GM19324 (cell line): ENCODE data around the gene SLCO3A1.
A peak's percentile ranks its signal among the peaks of the same experiment; 100 is the strongest.

Source experiments
- ATAC-seq: cut with Tn5 transposase; IDR thresholded peaks from one replicate; pipeline ENCODE4 v1.9.1; 2021; ENCODE audit warnings: mild to moderate bottlenecking, moderate library complexity; ENCODE audit not compliant: unreplicated experiment, low FRiP score

The SLCO3A1 gene

DNA sequence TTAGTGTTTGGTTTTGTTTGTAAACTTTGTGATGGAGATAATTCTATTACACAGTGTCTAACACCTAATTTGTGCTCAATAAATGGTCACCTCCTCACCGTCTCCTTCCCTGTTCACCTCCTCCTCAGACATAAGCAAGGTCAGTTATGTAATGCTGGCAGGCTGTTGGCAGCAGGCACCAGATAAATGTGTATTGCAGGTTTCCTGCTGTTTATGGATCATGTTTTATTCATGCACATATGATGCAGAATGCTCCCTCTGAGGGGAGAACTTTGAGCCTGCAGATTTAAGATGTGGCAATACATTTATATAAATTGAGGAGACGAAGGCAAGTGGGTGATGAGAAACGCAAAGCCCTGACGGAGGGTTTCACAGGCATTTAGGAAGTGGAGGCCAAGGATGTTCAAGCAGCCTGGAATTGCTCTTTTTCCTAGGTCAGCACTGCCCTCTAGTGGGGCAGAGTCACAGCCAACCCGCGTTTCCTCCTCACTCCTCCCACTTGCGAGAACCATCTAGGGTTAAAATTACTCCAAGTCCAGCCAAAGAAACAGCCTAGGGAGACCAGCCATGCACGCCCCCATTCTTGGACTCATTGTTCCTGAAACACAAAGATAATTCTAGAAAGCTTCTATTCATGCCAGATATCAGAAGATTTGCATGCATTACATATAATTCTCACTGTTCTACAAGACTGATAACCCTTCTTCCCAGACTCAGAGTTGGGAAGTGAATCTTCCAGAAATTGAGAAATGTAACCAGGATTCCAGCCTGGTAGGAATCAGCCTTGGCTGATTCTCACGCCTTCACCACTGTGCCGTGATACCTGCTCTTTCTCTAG, 228.7 kb downstream of the SLCO3A1 start:
- no peak for ATAC-seq

DNA sequence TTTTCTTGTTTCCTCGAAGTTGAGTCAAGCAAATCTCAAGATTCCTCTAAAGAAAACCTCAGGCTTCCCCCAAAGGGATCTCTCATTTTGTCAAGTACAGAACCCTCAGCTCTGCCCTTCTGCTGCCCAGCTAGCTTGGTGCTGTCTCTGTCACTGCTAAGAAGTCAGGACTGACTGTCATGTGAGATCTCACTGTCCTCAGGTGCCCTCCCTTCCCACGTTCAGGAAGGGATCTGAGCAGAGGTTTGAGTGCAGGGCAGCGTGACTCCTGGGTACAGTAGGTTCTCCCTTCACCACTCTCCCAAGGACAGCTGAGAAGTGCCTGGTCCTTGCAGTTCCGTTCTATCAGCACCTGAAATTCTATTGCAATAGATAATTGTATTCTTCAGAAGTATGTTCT, 229.7 kb downstream of the SLCO3A1 start:
- no peak for ATAC-seq

DNA sequence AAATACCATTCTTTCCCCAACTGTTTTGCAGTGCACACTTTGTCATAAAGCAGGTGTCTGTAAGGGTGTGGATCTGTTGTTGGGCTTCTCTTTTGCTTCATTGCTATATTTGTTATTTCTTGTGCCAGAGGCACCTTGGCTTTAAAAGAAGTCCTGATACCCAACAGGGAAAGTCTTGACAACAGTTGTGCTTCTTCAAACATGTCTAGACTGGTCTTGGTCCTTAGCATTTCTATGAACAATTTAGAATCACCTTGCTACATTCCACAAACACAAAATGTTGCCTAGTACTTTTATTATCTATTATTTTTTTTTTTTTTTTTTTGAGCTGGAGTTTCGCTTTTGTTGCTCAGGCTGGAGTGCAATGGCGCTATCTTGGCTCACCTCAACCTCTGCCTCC, 233.7 kb downstream of the SLCO3A1 start:
- ATAC-seq: no peak

DNA sequence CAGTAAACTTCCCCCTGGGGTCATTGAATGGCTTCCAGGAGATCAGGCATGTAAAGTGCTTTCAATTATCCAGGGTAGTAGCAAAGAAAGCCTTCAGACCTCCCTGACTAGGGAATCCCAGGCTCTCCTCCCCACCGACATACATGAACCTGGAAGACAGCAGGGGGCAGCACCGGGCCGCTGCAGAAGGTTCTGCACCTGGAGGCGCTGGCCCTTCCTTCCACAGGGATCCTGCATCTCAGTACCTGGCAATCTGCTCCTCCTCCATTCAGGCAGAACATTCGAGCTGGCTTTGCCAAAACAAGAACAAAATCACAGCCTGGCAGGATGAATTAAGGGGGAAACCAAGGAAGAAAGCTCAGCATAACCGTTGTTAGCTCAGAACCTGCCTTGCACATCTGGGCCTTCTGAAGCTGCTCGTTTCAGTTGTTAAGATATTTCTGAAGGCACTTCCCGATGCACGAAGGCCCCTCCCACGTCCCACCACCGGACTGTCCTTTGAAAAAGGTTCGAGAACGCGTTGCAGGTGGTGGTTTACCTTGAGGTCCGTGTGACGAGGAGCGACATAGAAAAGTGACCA, 237.7 kb downstream of the SLCO3A1 start:
- no peak for ATAC-seq

DNA sequence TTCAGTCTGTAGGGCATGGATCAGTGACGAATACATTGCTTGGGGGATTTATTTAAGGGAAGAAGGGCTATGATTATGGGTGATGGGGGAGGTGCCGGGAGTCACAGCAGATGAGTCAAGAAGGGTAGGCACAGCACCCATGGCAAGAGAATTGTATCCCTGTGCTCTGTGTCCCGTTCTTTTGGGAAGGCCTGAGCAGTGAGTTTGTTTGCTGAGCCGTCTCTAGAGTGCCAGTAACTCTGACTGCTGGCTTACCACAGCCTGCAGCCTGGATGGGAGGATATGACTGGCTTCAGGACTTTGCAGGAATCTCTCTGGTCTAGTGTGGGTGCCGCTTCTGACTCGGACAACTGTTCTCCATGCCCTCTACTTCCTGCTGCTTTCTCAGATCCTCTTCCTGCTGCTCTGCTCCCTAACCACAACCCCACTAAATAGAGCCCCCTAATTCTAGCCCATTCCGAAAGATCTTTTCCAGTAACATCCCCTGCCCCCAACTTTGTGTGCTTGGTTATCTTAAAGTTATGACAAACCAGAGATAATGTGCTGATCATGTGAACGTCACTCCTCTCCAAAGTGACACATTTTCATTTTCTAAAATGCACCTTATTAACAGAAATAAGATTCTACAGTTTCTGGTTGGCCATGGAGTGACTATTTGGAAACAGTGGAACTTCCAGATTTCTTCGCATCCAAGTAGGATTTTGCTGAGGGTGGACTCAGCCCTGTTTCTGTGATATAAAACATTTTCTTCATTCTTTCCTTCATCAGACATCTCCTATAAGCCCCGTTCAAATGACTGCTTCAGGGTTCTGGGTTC, 239.0 kb downstream of the SLCO3A1 start:
- no peak for ATAC-seq

DNA sequence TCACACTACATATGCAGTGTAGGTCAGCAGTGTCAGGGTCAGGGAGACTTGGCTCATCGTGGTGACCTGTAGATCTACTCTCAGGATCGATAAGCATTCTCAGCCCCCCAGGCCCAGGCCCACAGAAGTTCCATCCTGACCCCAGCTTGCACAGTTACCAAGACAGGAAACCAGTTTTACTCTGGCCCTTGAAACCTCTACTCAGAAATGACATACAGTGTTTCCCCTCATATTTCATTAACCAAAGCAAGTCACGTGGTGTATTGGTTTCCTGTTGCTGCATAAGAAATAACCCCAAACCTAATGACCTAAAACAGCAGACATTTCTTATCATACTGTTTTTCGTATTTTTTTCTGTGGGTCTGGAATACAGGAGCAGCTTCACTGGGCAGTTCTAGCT, 242.2 kb downstream of the SLCO3A1 start:
- no peak for ATAC-seq

DNA sequence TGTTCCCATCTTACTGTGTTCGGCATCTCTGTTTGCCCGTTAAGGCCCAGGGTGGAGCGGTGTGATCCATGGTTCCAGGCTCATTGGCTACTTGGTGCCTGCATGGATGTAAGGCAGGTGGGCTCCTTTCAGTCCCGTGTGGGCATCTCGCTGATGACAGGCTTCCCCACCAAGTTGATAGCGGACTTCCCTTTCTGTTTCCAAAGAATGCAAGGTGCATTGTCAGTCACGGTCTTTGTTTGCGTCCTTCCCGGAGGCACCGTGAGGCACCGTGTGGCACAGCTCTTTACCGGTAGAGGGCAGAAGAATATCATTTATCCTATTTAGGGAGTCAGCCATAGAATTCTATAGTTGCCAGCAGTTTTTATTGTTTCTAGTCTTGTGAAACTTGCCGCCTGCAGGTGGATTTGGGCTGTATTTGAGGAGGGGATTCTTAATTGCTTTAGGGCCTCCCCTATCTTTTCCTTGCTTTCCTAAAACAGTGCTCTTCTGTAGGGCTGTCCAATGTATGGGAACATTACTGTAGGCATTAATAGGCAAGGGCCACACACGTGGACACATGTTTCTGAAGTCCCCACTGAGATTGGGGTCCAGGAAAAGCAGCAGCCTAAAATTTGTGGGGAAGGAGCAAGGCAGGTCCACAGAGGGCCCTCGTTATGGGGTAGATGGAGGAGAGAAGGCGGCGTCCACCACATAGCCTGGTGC, 244.1 kb downstream of the SLCO3A1 start:
- peak; percentile 55 for ATAC-seq

DNA sequence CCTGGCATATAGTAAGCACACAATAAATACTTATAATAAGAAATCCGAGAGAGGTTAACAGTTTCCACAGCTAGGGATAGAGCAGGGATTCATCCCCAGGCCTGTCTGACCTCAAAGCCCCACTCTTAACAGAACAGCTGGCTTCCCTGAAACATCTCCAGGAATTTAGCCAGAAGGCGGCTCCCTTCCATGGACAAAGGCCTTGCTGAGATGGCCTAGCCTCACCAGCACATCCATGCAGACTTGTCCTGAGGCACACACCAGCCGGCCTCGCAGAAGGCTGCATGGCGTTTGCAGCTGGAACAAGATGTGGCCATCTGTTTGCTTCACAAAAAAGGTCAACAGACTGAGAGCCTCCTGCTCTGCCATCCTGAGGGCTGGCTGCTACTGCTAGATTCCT, 245.4 kb downstream of the SLCO3A1 start:
- no peak for ATAC-seq

DNA sequence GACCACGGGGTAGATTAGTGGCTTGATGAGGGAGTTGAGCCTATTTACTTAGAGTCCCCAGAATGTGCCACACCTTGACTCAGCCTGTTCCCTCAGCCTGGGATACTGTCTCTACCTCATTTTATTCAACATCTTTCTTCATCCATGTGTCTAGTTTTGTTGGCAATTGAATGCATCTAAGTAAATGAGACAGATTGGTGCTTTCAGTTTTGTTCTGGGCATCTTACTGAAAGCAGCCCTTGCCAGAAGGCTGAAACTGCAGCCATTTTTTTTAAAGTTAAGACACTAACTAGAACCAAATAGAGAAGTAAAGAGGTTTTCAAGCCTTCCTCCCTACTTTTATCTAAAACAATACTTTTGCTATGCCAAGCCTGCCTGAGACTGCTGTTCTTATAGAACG, 246.8 kb downstream of the SLCO3A1 start:
- no peak for ATAC-seq

DNA sequence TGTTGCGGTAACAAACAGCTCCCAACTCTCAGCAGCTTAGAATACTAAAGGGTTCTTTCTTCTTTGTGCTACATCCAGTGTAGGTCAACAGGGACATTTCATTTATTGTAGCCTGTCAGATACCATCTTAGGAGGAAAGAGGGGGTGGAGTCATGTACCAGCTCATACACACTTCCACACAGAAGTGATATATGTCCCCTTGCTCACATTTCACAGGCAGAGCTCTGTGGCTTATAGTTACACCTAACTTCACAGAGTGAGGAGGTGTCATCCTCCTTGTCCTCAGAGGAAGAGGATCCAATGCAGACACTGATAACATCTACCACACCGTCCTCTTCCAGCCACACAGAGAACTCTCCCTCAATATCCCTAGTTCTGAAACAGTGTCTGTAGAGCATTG, 247.2 kb downstream of the SLCO3A1 start:
- ATAC-seq: no peak

DNA sequence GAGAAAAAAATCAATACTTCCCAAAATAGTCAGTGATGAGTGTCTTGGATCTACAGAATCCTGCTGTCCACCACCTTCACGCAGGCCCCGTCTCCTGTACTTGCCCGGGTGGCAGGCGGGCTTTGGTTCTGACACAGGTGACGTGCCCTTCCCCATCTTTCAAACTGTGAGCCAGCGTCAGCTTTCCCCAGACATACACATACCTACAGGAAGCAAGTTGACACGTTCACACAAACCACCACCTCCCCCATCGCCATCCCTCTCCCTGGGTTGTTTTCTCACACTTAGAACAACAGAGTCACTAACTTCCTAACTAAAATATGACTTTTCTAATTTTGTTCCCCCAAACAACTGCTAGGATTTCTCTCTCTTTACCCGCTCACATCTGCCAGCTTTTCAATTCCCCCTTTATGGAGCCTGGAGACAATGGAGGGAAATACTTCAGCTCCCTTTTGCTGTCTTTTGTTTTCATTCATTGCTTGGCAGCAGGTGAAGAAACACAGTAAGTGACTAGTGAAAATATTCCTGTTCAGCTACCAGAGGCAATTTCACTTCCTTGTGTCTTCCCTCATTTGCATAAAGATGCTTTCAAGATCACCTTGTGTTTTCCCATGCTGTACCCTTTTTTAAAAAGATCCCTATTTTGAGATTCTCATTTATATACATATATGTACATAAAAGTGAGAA, 248.3 kb downstream of the SLCO3A1 start:
- ATAC-seq: peak; percentile 34

DNA sequence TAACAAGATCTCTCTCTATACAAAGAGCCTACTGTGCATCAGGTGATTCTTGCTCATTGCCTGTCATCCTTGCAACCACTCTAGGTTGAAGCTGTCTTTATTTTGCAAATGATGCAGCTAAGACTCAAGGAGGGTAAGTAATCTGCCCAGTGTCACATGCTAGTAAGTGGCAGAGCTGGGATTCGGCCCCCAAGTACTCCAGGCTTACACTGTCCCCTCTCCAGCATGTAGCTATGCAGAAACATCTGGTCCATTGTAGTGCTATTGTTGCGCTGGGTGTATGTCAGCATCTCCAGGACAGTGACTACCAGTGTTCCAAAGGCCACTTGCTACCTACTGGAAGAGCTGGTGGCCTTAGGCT, 248.9 kb downstream of the SLCO3A1 start:
- ATAC-seq: peak; percentile 27

DNA sequence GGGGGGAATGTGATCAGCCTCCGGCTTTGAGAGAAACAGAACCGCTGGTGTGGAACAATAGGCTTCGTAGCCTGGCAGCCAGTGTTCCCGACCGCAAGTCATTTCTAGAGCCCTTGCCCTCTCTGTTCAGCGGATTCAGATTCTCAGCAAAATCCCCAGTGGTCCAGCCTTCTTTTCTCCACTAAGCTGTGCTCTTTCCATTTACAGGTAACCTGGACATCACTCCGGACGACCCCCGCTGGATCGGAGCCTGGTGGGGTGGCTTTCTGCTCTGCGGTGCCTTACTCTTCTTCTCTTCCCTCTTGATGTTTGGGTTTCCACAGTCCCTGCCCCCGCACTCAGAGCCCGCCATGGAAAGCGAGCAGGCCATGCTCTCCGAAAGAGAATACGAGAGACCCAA, 250.6 kb downstream of the SLCO3A1 start:
- no peak for ATAC-seq

DNA sequence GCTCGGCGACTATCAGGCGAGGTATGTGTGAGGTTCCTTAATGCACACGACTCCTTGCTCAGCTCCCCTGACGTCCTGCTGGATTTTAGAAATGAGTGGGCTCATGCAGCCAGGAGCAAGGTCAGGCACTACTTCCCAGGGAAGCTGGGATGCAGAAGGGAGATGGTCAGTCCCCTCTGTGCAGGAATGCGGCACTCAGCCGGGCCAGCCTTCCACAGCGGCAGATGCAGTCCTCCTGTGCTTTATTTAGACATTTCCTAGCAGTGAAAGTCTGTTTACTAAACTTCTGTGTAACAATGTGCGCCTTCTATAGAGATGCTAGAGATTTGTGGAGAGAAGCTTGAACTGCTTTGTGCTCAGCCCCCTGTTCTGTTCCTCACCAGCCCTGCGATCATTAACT, 252.1 kb downstream of the SLCO3A1 start:
- ATAC-seq: no peak

DNA sequence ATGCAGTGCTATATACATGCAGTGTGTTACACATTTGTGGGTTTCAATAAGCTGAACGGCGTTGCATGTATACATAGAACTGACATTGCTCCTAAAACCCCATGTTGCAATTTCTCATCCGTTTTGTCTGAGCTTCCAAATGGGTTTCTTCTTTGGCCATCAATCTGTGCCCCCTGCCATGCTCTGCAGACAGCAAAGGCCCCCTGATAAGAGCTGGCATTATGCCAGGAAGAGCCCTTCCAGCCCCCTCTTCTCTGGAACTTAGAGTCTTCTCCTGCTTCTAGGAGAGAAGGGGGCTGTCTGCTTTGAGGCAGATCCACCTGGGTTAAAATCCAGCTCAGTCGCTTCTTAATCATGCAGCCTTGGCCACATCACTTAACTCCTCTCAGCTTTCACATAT, 254.0 kb downstream of the SLCO3A1 start:
- ATAC-seq: no peak

DNA sequence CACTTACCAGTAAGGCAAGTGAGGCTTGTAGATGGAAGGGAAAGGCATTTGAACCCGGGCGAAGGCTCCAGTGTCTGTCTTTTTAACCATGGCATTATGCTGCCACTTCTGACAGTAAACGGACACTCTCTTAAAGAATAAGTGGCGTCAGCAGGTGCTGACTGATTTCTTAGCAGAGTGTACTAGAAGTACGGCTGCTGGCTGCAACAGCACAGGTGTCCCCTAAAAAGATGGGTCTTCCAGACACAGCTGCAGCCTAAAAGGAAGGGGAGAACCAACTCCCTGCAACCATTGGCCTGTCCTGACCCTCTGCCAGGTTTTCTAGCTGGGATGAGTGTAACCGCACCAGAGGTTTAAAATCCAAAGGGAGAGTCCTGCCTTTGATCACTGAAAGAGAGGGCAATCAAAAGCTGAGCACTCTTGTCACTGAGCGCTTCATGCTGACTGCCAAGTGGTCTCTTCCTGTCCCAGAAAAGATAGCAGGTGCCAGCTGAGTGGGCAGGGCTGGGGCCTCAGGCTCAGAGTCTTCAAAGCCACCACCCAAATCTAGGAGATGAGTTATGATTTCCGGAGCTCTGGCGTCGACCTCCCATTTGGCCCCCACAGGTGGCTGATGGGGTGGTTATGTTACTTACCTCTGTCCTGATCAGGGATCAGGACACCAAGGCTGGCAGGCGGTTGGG, 255.8 kb downstream of the SLCO3A1 start:
- no peak for ATAC-seq

DNA sequence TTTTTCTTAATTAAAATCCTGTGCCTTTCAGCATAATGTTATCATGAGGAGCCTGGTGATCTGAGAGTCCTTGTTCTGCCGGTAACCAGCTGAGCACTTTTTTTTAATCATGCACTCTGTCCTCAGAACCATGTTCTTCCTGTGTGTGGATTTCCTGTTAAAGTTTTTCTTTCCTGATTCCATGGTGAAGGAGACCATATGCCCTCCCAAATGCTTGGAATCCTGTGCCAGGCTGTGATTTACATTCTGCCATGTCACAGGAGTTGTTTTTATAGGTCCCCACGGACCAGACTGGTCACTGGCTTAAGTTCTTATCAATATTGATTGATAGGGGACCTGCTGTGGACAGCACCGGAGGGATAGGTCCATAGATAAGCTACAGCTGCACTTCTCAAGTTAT, 257.8 kb downstream of the SLCO3A1 start:
- no peak for ATAC-seq

DNA sequence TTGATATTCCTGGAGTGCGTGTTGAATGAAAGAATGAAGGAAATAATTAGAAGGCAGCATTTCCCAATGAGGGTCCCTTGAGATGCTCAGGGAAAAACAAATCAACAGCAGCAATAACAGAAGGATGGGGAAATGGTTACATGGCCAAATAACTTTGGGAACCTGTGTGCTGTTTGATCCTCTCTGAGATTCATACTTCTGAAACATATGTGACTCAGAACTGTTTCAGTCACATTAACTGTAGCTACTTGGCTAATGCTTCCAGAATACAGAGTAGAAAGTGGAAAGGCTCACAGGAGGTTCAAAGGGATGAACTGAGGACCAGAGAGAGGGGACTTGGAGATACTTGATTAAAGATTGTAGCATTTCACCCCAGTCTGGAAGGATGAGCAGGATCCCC, 258.2 kb downstream of the SLCO3A1 start:
- ATAC-seq: no peak

DNA sequence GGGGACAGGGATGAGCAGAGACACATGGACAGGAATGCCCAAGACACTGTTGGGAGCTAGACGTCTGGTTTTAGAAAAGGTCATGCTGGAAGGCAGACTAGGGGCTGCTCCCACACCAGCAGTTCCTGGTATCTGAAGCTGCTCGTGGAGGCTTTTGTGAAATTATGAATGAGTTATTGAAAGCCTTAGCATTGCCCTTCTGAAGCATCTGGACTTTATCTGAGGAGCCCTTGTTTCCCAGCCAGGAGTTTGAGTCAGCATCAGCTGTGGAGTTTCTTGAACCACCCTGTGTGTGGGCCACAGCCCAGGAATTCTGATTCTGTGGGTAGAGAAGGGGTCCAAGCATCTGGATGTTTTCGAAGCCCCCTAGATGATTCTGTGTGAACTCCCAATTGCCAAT, 258.7 kb downstream of the SLCO3A1 start:
- no peak for ATAC-seq

DNA sequence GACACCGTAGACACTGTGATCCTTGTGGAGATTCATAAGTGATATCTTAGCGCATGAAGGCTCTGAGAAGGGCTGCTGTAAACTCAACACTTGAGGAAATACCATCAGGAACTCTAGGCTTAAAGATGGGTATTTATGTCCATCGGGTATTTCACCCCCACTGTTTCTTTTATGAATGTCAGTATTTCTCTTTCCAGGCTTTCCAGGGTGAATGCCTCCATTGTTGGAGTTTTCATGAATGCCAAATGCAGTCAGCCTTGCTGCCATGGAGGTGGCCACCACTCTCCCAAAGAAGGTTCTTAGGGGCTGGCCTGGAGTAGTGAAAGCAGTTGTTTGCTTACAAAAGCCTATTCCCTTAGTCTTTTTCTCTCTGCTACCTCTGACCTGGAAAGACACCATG, 259.2 kb downstream of the SLCO3A1 start:
- ATAC-seq: no peak
